ENCODE measurements around the gene ACBD6. TPM values are rescaled to one million over a fixed set of nuclear protein-coding genes. Genes with fewer than 3 reads are reported as not detected.

Gene ACBD6
- total and polyA plus RNA-seq, 10 of the 15 experiments (the other 5 are each of a cell fraction or from before 2014, with no cell fraction given): 15.0 to 67.3 (median 55.0) TPM

DNA sequence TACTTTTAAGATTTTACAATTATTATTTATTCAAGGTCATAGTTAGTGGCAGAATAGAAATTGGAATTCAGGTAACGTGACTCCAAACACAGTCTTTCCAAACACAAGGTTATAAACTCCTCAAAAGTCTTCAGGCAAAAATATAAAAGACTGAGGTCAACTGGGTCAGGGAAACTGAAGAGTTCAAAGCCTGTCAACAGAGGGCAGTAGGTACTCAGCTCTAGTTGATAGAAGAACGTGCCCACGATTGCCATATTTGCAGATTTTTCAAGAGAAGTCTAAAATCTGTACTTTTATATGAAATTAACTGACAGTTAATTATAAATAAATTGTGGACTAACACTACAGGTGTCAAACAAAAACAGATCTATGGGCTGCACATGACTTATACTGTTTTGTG, 137.3 kb downstream of the ACBD6 start (continued):
- TF ChIP-seq BRCA1 (IDR thresholded peaks at IDR 0.05; ENCODE audit: low read depth, low read length): no peak
- TF ChIP-seq SMARCA5 (IDR thresholded peaks at IDR 0.05): no peak
- no peak for TF ChIP-seq DPF2 (IDR thresholded peaks at IDR 0.05)
- TF ChIP-seq ZNF207 (IDR thresholded peaks at IDR 0.05; ENCODE audit: borderline replicate concordance): no peak
- TF ChIP-seq SIN3A (IDR thresholded peaks at IDR 0.05; ENCODE audit: low read depth, low read length): no peak
- TF ChIP-seq TBL1XR1 (IDR thresholded peaks at IDR 0.05; ENCODE audit: low read depth, low read length): no peak
- no peak for TF ChIP-seq CBFB (IDR thresholded peaks at IDR 0.05; ENCODE audit: low read depth)
- TF ChIP-seq, protein P1, sequence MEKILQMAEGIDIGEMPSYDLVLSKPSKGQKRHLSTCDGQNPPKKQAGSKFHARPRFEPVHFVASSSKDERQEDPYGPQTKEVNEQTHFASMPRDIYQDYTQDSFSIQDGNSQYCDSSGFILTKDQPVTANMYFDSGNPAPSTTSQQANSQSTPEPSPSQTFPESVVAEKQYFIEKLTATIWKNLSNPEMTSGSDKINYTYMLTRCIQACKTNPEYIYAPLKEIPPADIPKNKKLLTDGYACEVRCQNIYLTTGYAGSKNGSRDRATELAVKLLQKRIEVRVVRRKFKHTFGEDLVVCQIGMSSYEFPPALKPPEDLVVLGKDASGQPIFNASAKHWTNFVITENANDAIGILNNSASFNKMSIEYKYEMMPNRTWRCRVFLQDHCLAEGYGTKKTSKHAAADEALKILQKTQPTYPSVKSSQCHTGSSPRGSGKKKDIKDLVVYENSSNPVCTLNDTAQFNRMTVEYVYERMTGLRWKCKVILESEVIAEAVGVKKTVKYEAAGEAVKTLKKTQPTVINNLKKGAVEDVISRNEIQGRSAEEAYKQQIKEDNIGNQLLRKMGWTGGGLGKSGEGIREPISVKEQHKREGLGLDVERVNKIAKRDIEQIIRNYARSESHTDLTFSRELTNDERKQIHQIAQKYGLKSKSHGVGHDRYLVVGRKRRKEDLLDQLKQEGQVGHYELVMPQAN (conservative IDR thresholded peaks at IDR 0.05): no peak

- no peak overlapping the region for H3K4me3 ChIP-seq
- intact Hi-C loops (cut with micrococcal nuclease; ENCODE audit: unreplicated experiment): no loop called here
- no TSS peak for BruUV-seq (replicated peaks)
- H3K27me3 ChIP-seq (replicated peaks in 1 of 2; ENCODE audit: control insufficient read depth in 2 of 2, insufficient read depth in 2 of 2, low read length in 1 of 2): no peaks in the 10 kb centered on the region
- ChIA-PET RAD21 (ENCODE audit: unreplicated experiment) (interaction anchor here (0.8 to 1.5 kb wide), 3 partner anchors 53 to 500 kb away, joined by 3 to 5 read pairs (median 3); no protein-coding TSS in a partner anchor), POLR2A (interaction anchor here (1.0 kb wide), 1 partner anchor 9 kb away, joined by 3 read pairs; no protein-coding TSS in a partner anchor), SMC1A (ENCODE audit: uncharacterized antibody, unreplicated experiment) (interaction anchor here (0.7 to 1.3 kb wide), 4 partner anchors 16 to 119 kb away, joined by 3 to 5 read pairs (median 4); no protein-coding TSS in a partner anchor), CTCF (interaction anchor here (0.6 to 3.1 kb wide), 11 partner anchors 10 to 187 kb away, joined by 3 to 19 read pairs (median 4); no protein-coding TSS in a partner anchor)
- DNase-seq (ENCODE audit: low read depth, low spot score) (no peak), ATAC-seq (no peak), FAIRE-seq (no peak)
- no peak overlapping the region for H3K9ac ChIP-seq (ENCODE audit: control insufficient read depth, insufficient read depth, low read length)
- no peaks in the 10 kb centered on the region for H3K36me3 ChIP-seq (ENCODE audit: control insufficient read depth in 2 of 2, insufficient read depth in 2 of 2, low read length in 1 of 2)
- 97% methylated on average over 5 of the region's 5 CpGs for WGBS (ENCODE audit: insufficient coverage, insufficient replicate concordance, low lambda C conversion rate, missing lambda C conversion rate)
- H3K4me2 ChIP-seq (ENCODE audit: control insufficient read depth, insufficient read depth): no peak overlapping the region
- no peak overlapping the region for H3K27ac ChIP-seq (ENCODE audit: control insufficient read depth, insufficient read depth)
- no peak overlapping the region for H2AFZ ChIP-seq (ENCODE audit: control insufficient read depth, low read depth, low read length)
- H3K79me2 ChIP-seq (ENCODE audit: control insufficient read depth, insufficient read depth, low read length): no peaks in the 10 kb centered on the region
- in situ Hi-C loops (cut with MboI): no loop called here
- no peaks in the 10 kb centered on the region for H3K4me1 ChIP-seq (ENCODE audit: control insufficient read depth, insufficient read depth, low read length)
- no peaks in the 10 kb centered on the region for H3K9me3 ChIP-seq (replicated peaks; ENCODE audit: control insufficient read depth, insufficient read depth, low read length)
- H4K20me1 ChIP-seq (ENCODE audit: control insufficient read depth, insufficient read depth): no peaks in the 10 kb centered on the region
- TF ChIP-seq, protein P2, sequence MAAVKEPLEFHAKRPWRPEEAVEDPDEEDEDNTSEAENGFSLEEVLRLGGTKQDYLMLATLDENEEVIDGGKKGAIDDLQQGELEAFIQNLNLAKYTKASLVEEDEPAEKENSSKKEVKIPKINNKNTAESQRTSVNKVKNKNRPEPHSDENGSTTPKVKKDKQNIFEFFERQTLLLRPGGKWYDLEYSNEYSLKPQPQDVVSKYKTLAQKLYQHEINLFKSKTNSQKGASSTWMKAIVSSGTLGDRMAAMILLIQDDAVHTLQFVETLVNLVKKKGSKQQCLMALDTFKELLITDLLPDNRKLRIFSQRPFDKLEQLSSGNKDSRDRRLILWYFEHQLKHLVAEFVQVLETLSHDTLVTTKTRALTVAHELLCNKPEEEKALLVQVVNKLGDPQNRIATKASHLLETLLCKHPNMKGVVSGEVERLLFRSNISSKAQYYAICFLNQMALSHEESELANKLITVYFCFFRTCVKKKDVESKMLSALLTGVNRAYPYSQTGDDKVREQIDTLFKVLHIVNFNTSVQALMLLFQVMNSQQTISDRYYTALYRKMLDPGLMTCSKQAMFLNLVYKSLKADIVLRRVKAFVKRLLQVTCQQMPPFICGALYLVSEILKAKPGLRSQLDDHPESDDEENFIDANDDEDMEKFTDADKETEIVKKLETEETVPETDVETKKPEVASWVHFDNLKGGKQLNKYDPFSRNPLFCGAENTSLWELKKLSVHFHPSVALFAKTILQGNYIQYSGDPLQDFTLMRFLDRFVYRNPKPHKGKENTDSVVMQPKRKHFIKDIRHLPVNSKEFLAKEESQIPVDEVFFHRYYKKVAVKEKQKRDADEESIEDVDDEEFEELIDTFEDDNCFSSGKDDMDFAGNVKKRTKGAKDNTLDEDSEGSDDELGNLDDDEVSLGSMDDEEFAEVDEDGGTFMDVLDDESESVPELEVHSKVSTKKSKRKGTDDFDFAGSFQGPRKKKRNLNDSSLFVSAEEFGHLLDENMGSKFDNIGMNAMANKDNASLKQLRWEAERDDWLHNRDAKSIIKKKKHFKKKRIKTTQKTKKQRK (IDR thresholded peaks at IDR 0.05; ENCODE audit: low read depth, low read length): no peak
- no peak for TF ChIP-seq YBX1 (IDR thresholded peaks at IDR 0.05)
- no peak for TF ChIP-seq EZH2 (IDR thresholded peaks at IDR 0.05; ENCODE audit: borderline replicate concordance, control insufficient read depth, low read depth, low read length)
- TF ChIP-seq REST (IDR thresholded peaks at IDR 0.05; ENCODE audit: low read depth, low read length): no peak
- no peak for TF ChIP-seq PML (IDR thresholded peaks at IDR 0.05; ENCODE audit: low read length)
Measured at GRCh38 chr1:180363246-180363995, 139.0 kb downstream of the ACBD6 start.

Data from GM12878 (cell line).